ENCODE data around the gene NRCAM. TPM values are rescaled to one million over a fixed set of nuclear protein-coding genes. Genes with fewer than 3 reads are reported as not detected.

NRCAM gene
- polyA plus RNA-seq, 4 donors: 2.8 to 24.1 (median 19.4) TPM

DNA sequence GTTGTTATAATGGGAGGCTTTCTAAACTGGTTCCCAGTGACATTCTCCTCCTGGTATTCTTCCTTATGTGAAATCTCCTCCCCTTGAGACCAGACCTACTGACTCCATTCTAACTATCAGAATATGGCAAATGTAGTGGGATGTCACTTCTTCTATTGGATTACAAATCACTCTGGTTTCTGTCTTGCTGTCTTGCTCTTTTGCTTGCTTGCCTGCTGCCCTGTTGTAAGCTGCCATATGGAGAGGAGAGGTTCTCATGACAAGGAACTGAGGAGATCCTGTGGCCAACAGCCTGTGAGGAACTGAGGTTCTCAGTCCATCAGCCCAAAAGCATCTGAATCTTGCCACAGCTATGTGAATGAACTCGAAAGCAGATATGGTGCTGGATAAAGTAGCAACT lies 4.7 kb upstream of the NRCAM start:
- DNase-seq (ENCODE audit: low read depth in 4 of 4, low spot score in 3 of 4): no peak

DNA sequence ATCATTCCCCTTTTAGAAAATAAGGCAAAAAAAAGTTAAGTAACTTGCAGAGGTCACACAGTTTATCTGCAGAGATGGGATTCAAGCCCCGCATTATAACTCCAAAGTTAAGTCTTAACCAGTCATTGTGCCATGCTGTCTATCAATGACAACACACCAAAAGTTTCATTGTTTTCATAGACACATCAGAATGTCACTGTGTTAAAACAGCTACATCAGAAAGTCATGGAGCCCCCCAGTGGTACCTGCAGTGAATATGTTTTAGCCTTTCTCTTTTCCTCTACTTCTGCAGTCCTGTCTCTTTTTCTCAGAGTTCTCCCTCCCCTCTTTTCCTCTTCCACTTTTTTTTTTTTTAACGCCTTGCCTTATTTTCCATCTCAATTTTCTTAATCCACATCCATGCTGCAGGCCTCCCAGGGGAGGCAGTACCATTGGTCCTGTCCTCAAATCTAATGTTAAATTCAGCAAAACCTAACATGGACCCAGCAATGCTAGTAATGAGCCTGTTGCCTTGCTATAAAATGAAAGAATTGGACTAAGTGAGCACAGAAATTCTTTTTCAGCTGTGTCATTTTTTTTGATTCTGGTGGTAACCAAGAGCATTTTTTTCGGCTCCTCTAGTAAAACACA lies 3.8 kb upstream of the NRCAM start:
- DNase-seq (ENCODE audit: low read depth in 4 of 4, low spot score in 3 of 4): peak in 1 of 4 donors; percentile 9

DNA sequence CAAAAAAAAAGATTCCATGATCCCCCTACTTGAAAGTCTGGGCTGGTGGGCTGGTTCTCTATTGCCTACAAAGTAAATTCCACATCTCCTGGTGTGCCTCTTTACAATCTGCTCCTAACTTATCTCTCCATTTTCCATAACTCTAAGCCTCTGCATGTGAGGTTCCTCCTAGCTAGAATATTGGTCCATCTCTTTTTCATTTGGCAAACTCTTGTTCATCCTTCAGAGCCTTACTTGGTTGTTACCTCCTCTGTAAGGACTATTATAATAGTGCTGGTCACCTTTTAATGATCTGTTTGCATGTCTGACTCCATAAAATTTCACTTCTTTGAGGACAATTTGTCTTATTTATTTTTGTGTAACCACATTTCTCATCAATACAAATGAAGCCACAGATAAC lies 1.6 kb upstream of the NRCAM start:
- no peak for DNase-seq (ENCODE audit: low read depth in 4 of 4, low spot score in 3 of 4)

DNA sequence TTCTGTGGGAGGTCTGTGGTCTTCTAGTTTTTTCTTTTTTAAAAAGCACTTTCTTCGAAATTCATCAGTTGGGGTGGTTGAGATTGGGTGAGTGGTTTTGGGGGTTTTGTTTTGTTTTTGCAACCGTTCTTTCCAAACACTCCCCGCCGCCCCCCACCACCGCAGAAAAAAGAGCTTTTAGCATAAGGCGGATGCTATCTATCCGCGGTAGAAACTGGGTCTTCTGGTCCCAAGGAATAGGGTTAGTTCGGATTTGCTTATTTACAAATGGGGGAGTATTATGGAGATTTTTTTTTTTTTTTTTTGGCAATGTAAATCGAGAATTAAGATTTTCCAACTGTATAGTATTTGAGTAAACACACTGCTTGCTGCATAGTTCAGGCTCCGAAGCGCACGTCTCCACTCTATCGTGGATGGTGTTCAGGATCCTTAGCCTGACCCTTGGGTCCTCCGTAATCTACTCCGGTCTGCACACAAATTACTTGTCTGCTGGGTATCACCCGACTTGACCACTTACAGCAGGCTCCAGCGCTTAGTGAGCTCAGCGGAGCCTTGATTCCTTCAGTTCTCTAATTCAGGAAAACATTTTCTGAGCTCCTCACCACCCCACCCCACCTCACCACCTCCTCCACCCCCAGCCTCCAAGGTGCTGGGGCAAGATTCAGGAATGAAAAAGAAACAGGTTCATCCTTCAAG lies 757 bp upstream of the NRCAM start:
- no peak for DNase-seq (ENCODE audit: low read depth in 4 of 4, low spot score in 3 of 4)

DNA sequence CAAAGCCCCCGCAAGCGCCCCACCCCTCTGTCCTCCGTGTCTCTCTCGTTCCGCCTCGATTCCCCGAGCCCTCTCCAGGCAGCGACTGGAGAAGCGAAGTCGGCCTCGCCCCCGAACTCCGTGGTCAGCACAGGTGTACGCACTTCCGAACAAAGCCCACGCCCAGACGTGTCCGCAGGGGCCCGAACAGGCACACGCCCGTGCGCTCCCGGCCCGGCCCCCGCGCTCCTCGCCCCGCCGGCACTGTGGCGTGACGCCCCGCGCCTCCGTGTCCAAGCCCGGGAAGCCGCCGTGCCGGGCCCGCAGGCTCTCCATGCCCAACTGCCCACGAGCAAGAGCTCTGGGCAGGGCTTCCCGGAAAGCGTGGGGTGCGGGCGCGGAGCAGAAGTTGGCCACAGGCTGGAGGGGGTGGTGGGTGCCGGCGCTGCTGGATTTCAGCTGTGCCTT lies 662 bp downstream of the NRCAM start:
- peak in 1 of 4 donors; percentile 12 for DNase-seq (ENCODE audit: low read depth in 4 of 4, low spot score in 3 of 4)

DNA sequence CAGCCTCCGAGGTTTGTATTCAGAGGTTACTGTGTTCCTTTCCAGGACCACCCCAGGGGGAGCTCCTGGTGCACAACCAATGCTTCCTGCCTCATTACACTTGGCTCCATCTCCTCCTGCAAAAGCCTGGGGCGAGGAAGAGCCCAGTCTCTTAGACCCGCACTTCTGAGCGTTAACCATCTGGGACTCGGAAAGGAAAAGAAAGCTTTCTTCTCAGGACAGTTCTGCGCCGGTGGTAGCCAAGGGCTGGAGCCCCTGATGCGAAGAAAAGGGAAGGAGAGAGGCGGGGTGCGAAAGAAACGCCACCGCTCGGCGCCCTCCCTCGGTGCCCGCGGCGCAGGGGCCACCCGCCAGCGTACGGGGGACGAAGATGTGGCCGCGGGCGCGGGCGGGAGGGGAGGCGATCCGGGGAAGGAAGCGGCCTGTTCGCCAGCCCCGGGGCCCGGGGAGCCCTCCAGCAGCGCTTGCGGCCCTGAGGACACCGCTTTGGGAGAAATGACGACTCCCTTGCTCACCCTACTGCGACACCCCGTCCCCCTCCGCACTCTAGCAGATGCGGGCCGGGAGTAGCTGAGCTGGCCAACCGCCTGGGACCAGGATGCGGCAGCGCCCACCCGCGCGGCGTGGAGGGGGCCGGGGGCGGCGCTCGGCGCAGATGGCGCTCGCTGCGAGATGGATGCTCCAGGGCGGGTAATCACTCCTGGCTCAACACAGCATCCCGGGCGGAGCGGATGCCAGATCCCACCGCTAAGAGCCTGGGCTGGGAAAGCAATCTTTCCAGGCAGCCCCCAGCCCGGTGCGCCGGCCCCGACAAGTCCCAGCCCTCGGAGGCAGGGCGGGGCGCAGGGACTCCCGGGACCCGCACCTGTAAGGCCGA lies 1.3 kb downstream of the NRCAM start:
- DNase-seq (ENCODE audit: low read depth in 4 of 4, low spot score in 3 of 4): peak in 1 of 4 donors; percentile 21

DNA sequence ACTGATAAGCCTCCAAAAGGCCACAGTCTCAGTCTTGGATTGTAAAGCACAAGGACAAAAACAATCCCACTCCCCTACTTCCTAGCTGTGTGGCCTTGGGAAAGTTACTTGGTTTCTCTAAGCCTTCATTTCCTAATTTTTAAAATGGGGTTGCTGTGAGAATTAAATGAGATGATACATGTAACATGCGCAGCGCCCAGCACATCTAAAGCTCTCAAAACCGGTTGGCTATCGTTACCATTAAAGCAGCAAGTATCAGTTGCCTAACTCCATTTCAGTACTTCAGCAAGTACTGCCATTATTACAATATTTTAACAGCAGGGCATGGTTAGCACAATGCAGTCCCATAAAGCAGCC lies 1.9 kb downstream of the NRCAM start:
- DNase-seq (ENCODE audit: low read depth in 4 of 4, low spot score in 3 of 4): no peak

DNA sequence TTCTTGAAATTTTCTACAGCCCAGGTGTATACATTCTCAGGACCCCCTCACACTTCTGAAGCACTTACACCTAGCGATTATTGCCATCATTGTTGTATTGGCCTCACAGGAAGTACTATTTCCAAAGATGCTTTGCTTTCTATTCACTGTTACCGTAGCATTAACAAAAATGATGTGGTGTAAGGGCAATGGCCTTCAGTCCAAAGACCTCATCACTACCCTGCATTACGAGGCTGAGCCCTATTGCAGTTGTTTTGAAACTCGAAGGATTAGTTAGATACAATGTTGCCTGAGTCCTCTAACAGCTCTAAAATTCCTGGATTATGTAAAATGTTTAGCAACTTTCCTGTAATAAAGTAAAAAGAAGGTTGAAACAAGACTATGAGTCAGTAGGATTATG lies 2.9 kb downstream of the NRCAM start:
- no peak for DNase-seq (ENCODE audit: low read depth in 4 of 4, low spot score in 3 of 4)

DNA sequence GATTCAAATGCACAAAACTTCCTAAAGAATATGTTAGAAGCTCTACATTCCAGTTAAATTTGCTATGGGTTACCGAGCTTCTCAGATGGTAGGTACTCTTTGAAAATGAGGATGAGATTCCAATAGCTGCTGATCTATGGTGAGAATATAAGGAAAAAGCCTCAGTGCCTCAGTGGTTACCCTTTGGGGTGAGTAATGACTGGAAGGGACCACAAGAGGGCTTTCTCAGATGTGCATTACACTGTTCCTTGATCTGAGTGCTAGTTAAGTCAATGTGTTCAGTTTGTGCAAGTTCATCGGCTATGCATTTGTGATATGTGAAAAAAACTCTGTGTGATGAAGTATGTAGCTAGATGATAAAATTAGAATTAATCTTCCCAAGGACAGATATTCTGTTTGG lies 3.5 kb downstream of the NRCAM start:
- no peak for DNase-seq (ENCODE audit: low read depth in 4 of 4, low spot score in 3 of 4)

DNA sequence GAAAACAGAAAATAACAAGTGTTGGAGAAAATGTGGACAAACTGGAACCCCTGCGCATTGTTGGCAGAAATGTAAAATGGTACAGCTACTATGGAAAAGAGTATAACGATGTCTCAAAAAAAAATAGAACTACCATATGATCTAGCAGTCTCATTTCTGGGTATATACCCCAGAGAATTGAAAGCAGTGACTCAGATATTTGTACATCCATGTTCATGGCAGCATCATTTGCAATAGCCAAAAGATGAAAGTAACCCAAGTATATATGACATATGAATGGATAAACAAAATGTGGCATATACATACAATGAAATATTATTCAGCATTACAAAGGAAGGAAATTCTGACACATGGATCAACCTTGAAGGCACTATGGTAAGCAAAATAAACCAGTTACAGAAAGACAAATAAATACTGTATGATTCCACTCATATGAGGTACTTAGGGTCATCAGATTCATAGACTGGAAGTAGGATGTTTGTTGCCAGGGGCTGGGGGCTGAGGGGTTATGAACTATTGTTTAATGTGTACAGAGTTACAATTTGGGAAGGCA lies 4.9 kb downstream of the NRCAM start:
- DNase-seq (ENCODE audit: low read depth in 4 of 4, low spot score in 3 of 4): no peak

DNA sequence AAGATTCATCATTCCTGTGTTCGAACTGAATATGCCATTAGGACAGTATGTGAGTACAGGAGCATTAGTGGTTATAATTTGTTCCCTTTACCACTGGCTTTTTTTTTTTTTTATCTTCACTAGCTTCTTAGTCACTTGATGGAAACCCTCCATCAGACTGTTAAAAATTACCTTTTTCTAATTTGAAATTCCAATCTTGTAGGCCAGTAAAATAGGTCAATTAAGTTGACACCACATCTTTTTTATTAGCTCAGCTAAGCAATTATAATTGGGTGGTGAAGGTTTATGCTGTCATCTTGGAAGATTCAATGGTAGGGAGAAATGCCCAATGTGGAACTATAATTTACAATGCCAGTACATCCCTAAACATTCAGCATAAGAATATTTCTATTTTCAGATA lies 6.1 kb downstream of the NRCAM start:
- no peak for DNase-seq (ENCODE audit: low read depth in 4 of 4, low spot score in 3 of 4)

DNA sequence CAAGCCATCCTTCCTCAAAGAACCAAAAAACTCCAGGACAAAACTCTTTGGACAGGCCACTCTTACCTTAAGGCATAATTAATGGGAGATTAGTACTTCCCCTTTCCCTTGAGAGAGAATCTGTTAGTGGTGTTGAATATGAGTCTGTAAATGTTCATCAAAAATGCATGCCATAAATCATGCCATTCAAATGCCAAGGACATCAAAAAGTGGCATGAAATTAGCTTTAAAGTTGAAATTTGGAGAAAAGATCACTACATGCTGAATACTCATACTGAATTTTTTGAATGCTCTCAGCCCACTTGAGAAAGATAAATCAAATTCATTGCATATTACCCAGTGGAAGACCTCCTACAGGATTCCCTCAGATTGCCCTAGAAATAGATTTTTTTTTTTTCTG lies 6.7 kb downstream of the NRCAM start:
- DNase-seq (ENCODE audit: low read depth in 4 of 4, low spot score in 3 of 4): no peak

DNA sequence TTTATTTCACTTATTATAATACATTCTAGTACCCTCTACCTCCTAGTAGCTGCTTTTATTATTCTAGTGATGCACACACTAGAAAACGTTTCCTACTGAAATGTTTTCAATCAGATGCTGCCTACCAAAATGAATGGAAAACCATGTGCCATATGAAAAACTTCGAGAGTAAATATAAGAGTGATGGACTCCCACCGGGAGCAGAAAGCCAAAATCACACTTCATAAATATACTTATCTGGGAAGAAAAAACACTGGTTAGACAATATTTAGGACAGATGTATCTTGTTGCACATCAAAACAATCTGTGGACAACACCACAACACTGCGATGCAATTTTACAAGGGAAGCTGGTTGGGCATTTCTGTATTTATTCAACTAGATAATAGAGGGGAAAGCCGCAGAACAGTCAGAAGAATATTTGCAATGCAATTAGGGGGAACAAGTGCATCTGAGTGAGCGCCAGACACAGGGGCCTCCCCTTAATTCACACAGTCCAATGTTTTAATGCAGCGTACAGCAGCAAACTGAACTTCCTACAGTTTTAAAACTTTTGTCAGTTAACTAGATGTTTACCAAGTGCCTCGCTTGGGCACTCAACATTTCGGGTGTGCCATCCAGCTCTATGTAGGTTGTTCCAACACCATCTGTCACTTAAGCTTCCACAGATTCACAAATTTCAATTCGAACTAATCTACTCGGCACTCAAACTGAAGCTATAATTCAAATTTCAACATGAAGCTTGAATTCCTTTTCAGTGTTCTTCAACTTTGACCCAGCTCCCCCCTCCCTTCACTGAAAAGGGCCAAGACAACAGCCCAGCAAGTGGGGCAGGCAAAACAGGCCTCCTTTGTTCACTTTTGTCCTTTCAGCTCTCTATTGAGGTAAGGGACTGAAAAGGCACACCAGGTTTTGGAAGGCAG lies 7.4 kb downstream of the NRCAM start:
- no peak for DNase-seq (ENCODE audit: low read depth in 4 of 4, low spot score in 3 of 4)

DNA sequence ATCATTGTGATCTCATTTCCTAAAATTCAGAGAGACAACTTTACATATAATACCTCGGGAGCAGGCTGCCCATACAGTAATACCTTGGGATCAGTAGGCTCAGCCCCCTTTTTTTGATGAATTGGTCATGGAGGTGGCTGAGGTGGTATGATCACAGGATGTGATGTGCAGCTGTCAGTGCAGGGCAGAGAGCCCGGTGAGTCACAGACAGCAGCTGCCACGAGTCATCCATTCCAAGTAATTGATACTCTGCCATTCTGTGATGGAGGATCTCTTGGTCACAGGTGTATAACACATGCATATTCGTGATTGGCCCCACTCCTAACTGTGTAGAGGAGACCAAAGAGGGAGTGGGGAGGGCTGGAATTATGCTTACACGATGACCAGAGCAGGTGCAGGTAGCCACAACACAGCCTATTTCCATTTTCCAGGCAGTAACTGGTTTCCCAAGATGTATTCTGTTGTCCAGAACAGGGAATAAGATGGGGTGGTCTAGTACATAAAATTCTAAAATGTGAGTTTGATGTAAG lies 14.1 kb downstream of the NRCAM start:
- DNase-seq (ENCODE audit: low read depth in 4 of 4, low spot score in 3 of 4): no peak

DNA sequence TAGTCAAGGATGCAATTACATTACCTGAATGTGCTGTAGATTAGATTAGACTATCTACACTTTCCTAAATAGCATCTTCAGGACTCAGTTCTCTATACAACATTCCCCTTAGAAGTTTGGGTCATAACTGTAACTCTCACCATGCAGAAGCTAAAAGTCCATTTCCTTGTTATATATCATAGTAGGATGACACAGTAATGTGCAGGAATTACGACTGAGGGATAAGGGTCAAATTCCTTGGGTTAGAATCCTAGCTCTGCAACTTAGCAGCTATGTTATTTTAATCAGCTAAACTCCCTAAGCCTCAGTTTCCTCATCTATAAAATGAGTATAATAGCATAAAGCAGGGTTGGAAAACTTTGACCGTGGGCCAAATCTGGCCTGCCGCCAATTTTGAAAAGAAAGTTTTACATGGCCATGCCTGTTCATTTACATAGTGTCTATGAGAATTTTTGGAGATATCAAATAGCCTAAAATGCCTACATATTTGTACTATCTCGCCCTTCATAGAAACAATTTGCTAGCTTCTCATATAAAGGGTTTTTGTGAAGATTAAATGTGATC lies 14.8 kb downstream of the NRCAM start:
- DNase-seq (ENCODE audit: low read depth in 4 of 4, low spot score in 3 of 4): no peak

DNA sequence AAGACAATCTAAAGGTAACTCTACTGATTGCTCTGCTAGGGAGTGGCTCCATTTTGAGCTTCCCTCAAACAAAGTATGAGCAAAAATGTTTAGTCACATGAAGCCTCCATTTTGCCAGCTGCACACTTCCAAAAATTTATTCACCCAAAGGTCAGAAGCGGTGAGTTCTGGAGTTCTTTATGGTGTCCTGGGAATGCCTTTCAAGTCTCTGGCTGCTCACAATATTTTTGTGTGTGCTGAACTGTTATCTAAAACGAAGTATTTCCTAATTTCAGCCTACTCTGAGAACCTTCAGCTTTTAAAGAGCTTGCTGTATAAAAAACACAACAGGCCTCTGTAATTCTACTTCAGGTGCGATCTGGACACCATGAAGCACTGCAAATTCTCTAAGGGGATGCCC lies 15.6 kb downstream of the NRCAM start:
- no peak for DNase-seq (ENCODE audit: low read depth in 4 of 4, low spot score in 3 of 4)

DNA sequence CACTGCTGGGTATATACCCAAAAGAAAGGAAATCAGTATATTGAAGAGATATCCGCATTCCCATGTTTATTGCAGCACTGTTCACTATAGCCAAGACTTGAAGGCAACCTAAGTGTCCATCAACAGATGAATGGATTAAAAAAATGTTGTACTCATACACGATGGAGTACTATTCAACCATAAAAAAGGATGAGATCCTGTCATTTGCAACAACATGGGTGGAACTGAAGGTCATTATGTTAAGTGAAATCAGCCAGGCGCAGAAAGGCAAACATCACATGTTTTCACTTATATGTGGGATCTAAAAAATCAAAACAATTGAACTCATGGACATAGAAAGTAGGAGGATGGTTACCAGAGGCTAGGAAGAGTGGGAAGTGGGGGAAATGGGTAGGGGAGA lies 19.3 kb downstream of the NRCAM start:
- DNase-seq (ENCODE audit: low read depth in 4 of 4, low spot score in 3 of 4): no peak

DNA sequence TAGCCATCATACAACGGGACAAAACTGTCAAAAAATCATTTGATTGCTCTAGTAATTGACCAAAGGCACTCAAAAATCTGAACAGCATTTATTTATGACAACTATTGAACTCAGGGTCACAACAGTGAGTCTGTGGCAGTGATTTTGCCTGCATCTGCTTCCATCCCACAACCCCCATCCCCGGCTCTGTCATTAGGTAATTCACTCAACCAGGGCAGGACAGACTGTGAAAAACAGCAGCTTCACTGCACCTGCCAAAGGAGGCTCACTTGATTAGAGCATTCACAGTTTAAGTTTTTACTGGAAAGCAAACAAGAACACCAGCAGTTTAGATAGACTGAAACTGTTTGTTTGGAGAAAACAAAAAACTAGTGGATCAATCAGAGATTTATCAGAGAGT lies 22.2 kb downstream of the NRCAM start:
- no peak for DNase-seq (ENCODE audit: low read depth in 4 of 4, low spot score in 3 of 4)

DNA sequence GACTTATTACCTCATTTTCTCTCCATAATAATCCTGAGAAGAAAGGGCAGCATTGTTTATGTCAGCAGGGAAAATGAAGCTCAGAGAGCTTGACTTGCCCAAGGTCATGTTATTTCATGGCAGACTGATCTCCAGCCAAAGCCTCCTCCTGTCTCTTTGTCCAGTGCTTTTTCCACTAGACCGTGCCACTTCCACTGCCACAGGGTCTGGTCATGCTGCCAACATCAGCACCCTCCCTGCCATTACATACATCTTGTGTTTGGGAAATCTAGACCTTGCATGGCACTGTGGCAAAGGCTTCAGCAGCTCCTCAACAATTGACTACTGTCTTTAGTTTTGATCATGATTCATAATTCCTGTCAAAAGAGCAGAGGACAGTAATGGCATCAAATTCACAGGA lies 25.1 kb downstream of the NRCAM start:
- no peak for DNase-seq (ENCODE audit: low read depth in 4 of 4, low spot score in 3 of 4)

DNA sequence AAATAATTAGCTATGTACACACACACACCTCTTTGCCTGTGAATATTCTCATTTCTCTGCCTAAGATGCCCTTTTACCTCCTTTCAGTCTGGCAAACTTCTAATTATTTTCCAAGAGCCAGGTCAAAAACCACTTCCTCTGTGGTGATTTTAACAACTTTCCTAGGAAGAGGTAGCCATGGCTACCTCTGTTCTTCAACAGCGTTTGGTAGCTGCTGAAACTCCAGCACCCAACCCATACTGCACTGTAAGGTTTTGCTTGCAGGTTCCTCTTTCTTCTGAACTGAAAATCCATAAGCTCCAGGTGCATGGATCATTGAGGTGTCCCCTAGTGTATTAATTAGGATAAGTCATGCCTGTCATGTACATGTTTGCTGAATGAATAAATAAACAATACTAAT lies 25.6 kb downstream of the NRCAM start:
- DNase-seq (ENCODE audit: low read depth in 4 of 4, low spot score in 3 of 4): no peak
